B cell (primary cell): ENCODE data around the gene CCDC85B.

Source experiments
- CTCF ChIP-seq: fragments of 200-600 bp; IDR thresholded peaks from one replicate; pipeline ENCODE4 v1.8.0; 2022; ENCODE audit warnings: antibody characterized with exemption, mild to moderate bottlenecking
- EZH2 ChIP-seq: IDR thresholded peaks from 2 replicates; pipeline ENCODE4 v1.6.1; 2012; ENCODE audit warnings: borderline replicate concordance, low read depth, mild to moderate bottlenecking, moderate library complexity, low read length; ENCODE audit not compliant: insufficient read depth, poor library complexity, severe bottlenecking

DNA sequence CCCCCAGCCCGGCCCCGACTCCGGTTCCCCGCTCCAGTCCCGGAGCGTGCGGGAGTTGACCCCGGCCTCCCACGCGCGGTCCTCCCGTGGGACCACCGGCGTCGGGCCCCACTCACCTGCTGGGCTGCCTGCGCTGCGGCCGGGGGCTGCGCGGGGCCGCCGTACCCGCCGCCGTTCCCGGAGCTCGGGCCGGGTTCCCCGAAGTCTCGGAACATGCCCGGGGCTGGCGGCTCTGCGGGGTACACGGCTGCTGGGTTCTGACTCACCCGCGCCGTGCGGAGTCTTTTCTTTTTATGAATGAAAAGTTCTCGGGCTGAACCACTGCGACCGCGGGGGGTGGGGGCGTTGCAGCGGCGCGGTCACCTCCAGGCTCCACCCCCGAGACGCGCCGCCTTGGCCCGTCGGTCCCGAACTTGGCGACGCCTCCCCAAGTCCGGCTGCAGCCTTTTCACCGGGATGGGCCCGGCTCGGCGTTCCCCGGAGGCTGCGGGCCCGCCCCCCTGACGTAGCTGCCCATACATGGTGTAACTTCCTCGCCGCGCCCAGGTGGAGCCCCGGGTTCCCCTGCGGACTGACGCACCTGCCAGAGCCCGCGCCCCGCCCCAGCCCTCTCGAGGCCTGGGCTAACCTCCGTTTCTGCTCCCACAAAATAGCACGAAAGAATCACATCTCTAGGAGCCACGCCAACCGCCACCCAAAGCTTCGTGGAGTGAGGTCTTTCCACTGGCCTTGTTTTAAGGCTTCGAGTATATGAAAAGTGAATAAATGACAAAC lies 9.8 kb downstream of the CCDC85B start, which contains the start of gene FOSL1:
- no peak for TF ChIP-seq CTCF
- TF ChIP-seq EZH2, result peak; percentile 47
